Nephron (organoid): Measurements from ENCODE around the gene MYBPH.

Experiments used
- H3K27ac Mint-ChIP-seq, 3 experiments: 2 replicates each; pipeline ENCODE4 v1.8.0; 2020; ENCODE audit warnings: mixed read lengths in 3 of 3, mild to moderate bottlenecking in 2 of 3, moderate library complexity in 1 of 3
- H3K27me3 Mint-ChIP-seq: 2 replicates; pipeline ENCODE4 v1.8.0; 2021; ENCODE audit warnings: low read depth, mild to moderate bottlenecking, moderate library complexity, mixed read lengths
- H3K36me3 Mint-ChIP-seq: 2 replicates; pipeline ENCODE4 v1.8.0; 2020; ENCODE audit warnings: low read depth, mixed read lengths
- H3K4me1 Mint-ChIP-seq: 2 replicates; pipeline ENCODE4 v1.8.0; 2020; ENCODE audit warnings: mixed read lengths
- H3K4me3 Mint-ChIP-seq, 3 experiments: 2 replicates each; pipeline ENCODE4 v1.8.0; 2020; ENCODE audit warnings: mild to moderate bottlenecking in 3 of 3, mixed read lengths in 3 of 3, moderate library complexity in 2 of 3
- H3K9me3 Mint-ChIP-seq: 2 replicates; pipeline ENCODE4 v1.8.0; 2020; ENCODE audit warnings: mixed read lengths
- TF ChIP-seq, protein P1 (sequence below), 3 experiments: fragments of 200-600 bp; sonication (generic); IDR thresholded peaks; one replicate each; pipeline ENCODE4 v1.5.0; 2021; ENCODE audit warnings: antibody characterized with exemption in 3 of 3; ENCODE audit not compliant: unreplicated experiment in 3 of 3

MYBPH gene

DNA sequence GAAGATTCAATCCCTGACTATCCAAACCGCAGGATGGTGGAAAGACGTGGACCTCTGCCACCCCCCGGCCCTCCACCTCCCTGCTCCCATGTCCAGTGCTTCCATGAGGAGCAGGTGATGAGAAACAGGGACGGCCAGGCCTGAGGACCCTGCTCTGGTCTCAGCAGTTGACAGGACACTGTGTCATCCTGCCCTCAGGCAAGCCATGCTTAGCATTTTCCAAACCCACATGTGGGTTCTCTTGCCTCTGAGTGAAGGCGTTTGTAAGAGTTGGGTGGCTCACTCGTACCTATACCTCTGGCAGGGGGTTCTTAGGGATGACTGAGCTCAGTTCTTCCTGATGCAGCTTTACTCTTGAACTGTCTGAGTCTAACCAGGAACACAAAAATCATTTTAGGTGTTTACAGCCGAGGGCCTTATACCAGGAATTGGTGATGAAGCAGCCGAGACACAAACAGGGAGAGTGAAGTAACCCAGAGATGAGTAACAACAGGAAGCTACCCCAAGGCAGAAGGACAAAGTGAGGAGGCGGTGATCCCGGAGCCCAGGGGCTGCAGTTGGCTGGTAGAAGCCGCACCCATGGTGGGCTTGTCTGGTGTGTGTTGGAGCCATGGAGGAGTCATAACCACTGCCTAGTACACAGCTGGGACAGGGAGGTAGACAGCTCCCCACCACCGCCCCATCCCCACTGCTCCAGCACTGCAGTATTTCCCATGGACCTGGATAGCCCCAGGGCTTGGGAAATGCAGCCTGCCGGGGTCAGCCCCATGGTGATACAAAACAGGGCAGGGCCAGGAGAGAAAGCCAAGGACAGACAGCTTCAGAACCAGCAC, 21.4 kb downstream of the MYBPH start:
- H3K4me1 Mint-ChIP-seq = peaks cover 72% of the 10 kb centered on the region
- H3K4me3 Mint-ChIP-seq = no peak overlapping the region
- peaks cover 7% of the 10 kb centered on the region for H3K9me3 Mint-ChIP-seq
- peaks cover 4% of the 10 kb centered on the region for H3K27me3 Mint-ChIP-seq
- peaks cover 7% of the 10 kb centered on the region for H3K36me3 Mint-ChIP-seq
- TF ChIP-seq, protein P1, sequence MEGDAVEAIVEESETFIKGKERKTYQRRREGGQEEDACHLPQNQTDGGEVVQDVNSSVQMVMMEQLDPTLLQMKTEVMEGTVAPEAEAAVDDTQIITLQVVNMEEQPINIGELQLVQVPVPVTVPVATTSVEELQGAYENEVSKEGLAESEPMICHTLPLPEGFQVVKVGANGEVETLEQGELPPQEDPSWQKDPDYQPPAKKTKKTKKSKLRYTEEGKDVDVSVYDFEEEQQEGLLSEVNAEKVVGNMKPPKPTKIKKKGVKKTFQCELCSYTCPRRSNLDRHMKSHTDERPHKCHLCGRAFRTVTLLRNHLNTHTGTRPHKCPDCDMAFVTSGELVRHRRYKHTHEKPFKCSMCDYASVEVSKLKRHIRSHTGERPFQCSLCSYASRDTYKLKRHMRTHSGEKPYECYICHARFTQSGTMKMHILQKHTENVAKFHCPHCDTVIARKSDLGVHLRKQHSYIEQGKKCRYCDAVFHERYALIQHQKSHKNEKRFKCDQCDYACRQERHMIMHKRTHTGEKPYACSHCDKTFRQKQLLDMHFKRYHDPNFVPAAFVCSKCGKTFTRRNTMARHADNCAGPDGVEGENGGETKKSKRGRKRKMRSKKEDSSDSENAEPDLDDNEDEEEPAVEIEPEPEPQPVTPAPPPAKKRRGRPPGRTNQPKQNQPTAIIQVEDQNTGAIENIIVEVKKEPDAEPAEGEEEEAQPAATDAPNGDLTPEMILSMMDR (IDR thresholded peaks at IDR 0.05; ENCODE audit: unreplicated experiment in 3 of 3) = no peak
- H3K27ac Mint-ChIP-seq = peak overlapping the region; percentile 89 to 98 (median 98)

DNA sequence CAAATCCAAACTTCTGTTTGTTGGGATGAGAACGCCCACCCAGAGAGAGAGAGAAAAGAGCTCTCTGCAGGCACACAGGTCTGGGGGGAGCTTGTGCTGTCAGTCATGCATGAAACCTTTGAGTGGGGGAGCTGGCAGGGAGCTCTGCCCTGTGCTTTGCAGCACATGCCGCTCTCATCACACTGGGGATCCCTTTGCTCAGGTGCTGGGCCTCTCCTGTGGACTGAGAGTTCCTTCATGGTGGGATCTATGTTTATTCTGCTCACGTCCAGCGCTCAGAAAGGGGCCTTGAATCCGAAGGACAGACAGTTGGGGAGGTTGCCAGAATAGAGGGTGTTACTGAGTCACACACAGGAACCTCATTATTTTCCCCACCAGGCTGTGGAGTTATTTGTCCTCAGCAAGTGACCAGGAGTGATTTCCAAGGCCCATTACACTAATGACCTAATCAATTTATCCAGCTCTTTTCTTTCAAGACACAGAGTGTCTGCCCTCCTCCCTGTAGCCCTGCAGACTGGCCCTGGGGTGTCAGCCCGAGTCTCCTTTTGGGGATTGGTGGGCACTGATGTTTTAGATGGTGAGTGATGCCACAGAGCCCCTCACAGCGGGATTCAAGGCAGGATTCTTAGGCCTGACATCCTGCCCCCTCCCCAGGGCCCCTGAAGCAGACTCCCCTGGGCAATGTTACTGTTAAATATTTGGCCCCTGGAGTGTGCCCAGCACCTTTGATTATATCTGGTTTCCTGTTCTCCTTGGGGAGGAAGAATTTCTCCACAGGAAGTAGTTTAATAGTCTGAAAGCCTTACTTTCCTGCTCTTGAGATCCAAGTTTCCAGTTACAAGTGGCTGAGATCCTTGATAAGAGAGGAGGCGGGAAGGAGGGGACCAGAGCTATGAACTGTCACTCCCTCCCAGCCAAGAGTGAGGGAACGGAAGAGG, 22.3 kb downstream of the MYBPH start:
- Mint-ChIP-seq H3K4me1 (peaks cover 69% of the 10 kb centered on the region), H3K27me3 (peaks cover 4% of the 10 kb centered on the region), H3K9me3 (peaks cover 3% of the 10 kb centered on the region), H3K4me3 (peak overlapping the region in 2 of 3 experiments; percentile 23 to 41), H3K27ac (peak overlapping the region; percentile 89 to 98 (median 98)), H3K36me3 (peaks cover 4% of the 10 kb centered on the region)
- TF ChIP-seq, protein P1 (IDR thresholded peaks at IDR 0.05; ENCODE audit: unreplicated experiment in 3 of 3) = no peak

DNA sequence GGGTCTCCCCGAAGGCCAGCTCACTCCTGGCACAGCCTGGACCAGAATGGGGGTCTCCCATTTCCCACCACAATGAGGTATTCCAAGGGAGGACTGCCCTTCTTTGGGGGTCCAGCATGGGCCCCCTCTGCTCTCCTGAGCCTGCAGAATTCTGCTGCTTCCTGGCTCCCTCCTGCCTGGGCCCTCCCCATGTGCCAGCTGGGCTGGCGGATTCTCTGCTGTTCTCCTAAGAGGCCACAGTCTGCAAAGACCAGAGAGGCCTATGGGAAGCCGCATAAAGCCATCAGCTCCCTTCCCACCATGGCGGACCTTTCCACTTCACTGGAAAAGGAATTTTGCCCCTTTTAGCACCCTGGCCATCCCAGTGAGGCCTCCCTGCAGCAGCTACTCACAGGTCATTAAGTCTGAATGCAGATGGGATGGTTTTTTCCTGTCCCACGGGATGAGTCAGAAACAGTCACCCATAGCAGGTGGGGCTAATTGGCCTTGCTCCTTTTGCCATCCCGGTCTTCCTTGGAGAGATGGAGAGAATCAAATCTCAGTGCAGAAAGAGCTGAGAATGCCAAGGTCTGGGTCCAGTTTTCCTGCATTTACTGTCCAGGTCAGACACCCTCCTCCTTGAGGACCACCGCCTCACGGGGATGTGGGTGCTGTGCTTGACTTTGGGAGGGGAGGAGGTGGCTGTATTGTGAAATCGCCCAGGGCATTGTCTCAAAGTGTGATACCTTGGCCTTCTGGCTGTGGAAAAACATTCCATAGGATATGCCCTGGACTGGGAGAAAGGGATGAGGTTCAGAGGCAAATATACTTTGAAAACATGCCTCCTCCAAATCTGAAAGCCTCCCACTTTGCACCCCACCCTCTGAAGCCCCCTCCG, 23.2 kb downstream of the MYBPH start:
- Mint-ChIP-seq H3K36me3 (no peaks in the 10 kb centered on the region), H3K4me1 (peaks cover 62% of the 10 kb centered on the region), H3K4me3 (peak overlapping the region in 2 of 3 experiments; percentile 41 to 45), H3K9me3 (no peaks in the 10 kb centered on the region), H3K27me3 (peaks cover 4% of the 10 kb centered on the region), H3K27ac (peak overlapping the region; percentile 89 to 98 (median 98))
- TF ChIP-seq, protein P1 (IDR thresholded peaks at IDR 0.05; ENCODE audit: unreplicated experiment in 3 of 3) = no peak

DNA sequence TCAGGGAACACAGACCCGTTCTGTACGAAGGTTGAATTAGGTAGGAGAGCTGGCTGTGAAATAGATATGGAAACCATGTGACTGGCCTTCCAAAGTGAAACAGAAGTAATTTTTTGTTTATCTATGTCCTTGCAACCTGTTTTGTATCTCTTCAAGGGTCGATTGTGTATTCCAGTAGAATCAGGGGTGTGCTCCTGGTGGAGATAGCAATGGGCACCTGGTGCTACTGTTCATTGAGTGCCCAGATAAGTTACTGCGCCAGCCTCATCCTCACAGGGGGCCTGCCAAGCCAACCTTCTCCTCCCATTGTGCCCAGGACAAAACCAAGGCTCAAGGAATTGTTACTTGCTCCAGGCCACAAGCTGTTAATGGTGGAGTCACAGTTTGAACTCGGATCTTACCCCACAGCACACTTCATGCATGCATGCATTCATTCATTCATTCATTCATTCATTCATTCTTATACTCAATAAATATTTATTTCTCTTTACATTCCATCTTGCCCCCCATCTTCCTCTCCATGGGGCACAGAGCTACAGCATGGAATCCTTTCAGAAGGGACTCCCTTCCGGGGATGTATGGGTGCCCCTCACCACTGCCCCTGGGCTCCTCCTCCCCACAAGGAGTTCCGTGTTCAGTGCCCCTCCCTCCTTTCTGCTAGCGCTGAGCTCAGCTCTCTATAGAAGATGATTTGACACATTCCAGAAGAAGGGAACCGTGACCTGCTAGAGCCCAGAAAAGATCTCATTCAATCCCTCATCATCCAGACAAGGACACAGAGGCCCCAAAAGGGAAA, 24.1 kb downstream of the MYBPH start:
- Mint-ChIP-seq H3K4me1 (peaks cover 65% of the 10 kb centered on the region), H3K4me3 (peak overlapping the region in 2 of 3 experiments; percentile 45 to 73), H3K36me3 (no peaks in the 10 kb centered on the region), H3K27me3 (peaks cover 4% of the 10 kb centered on the region), H3K9me3 (no peaks in the 10 kb centered on the region), H3K27ac (peak overlapping the region; percentile 89 to 98 (median 98))
- TF ChIP-seq, protein P1 (IDR thresholded peaks at IDR 0.05; ENCODE audit: unreplicated experiment in 3 of 3) = no peak
